ENCODE data around the gene GLUD1. TPM values are rescaled to one million over a fixed set of nuclear protein-coding genes. Genes with fewer than 3 reads are reported as not detected.

The GLUD1 gene
- total RNA-seq, 1 experiment from 2014 or later: 101 TPM

DNA sequence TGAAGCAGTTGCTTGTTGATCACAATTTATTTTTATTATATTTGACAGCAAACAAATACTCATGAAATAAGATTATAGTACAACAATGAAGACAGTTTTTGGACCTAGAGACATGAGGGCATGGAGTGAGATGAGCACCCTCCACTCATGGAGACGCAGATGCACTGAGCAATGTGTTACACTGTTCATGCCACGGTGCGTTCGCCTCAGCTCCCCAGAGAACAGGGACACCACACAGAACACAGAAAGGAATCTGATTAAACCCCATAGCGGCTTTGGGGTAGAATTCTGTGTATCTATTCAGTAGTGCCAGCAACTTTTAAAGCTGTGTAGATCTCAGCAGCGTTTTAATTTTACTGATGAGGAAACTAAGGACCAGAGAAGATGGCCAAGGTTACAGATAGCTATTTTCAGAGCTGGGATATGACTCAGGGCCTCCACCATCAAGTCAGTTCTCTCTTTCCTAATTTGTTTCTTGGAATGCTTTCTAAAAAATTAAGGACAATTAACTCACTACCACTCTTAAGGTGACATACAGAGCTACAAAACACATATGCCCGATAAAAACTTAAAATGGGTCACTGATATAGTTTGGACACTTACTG lies 41.0 kb downstream of the GLUD1 start:
- Histone ChIP-seq H2BK20ac (ENCODE audit: low read depth, low read length, poor library complexity, severe bottlenecking) (no peak overlapping the region), H3K27me3 (ENCODE audit: insufficient read depth, low read length) (no peaks in the 10 kb centered on the region), H3K9ac (ENCODE audit: extremely low read depth, insufficient read length, low read length) (no peak overlapping the region), H2AK5ac (ENCODE audit: insufficient read length, low read length) (no peak overlapping the region), H2BK5ac (ENCODE audit: insufficient read length, low read length) (no peak overlapping the region), H3T11ph (ENCODE audit: low read length) (no peak overlapping the region), H3K4ac (ENCODE audit: low read depth, low read length) (no peak overlapping the region), H3K23ac (ENCODE audit: insufficient read length, low read depth, low read length) (no peak overlapping the region), H2AFZ (ENCODE audit: low read length) (no peak overlapping the region), H2BK12ac (ENCODE audit: insufficient read length, low read depth, low read length) (no peak overlapping the region), H3K79me1 (ENCODE audit: insufficient read depth, low read depth, low read length, poor library complexity, severe bottlenecking) (no peaks in the 10 kb centered on the region), H2BK15ac (ENCODE audit: low read depth, low read length) (no peak overlapping the region), H3K14ac (ENCODE audit: insufficient read depth, low read length) (no peak overlapping the region), H3K4me2 (ENCODE audit: insufficient read depth, insufficient read length, low read length) (no peak overlapping the region), H3K9me3 (ENCODE audit: control insufficient read depth, low read depth, low read length) (no peaks in the 10 kb centered on the region), H2BK120ac (ENCODE audit: low read depth, low read length, poor library complexity, severe bottlenecking) (no peak overlapping the region), H4K8ac (replicated peaks; ENCODE audit: insufficient read length, low read depth, low read length) (no peak overlapping the region), H3K18ac (ENCODE audit: insufficient read length, low read depth, low read length) (no peak overlapping the region), H3K56ac (ENCODE audit: insufficient read length, low read depth, low read length) (no peak overlapping the region), H4K91ac (ENCODE audit: insufficient read length, low read depth, low read length) (no peak overlapping the region), H3K23me2 (ENCODE audit: insufficient read length, low read depth, low read length, poor library complexity, severe bottlenecking) (no peaks in the 10 kb centered on the region), H4K5ac (ENCODE audit: insufficient read length, low read depth, low read length) (no peak overlapping the region), H4K20me1 (ENCODE audit: control insufficient read depth, insufficient read depth, insufficient read length) (no peaks in the 10 kb centered on the region), H3K27ac (ENCODE audit: insufficient read length, low read depth, low read length) (no peak overlapping the region), H3K79me2 (ENCODE audit: insufficient read depth, low read length) (no peaks in the 10 kb centered on the region), H3K4me1 (ENCODE audit: insufficient read depth, low read length) (no peaks in the 10 kb centered on the region)
- Mint-ChIP-seq H3K4me3 (no peak overlapping the region), H3K27ac (peak overlapping the region in 1 of 3 experiments; percentile 80; a peak in 3 of 7 replicates), H3K4me1 (no peaks in the 10 kb centered on the region), H3K9me3 (no peaks in the 10 kb centered on the region), H3K27me3 (ENCODE audit: low read depth) (no peaks in the 10 kb centered on the region), H3K36me3 (ENCODE audit: insufficient read depth in 1 of 3, low read depth in 3 of 3) (peaks cover 19 to 58% (median 35%) of the 10 kb centered on the region in 3 experiments; a peak in 6 of 7 replicates)
- no peak for DNase-seq
- WGBS (ENCODE audit: extremely low coverage, insufficient read length, low lambda C conversion rate): no CpG with 5 or more reads among the region's 7 CpGs
- TF ChIP-seq, protein P1, sequence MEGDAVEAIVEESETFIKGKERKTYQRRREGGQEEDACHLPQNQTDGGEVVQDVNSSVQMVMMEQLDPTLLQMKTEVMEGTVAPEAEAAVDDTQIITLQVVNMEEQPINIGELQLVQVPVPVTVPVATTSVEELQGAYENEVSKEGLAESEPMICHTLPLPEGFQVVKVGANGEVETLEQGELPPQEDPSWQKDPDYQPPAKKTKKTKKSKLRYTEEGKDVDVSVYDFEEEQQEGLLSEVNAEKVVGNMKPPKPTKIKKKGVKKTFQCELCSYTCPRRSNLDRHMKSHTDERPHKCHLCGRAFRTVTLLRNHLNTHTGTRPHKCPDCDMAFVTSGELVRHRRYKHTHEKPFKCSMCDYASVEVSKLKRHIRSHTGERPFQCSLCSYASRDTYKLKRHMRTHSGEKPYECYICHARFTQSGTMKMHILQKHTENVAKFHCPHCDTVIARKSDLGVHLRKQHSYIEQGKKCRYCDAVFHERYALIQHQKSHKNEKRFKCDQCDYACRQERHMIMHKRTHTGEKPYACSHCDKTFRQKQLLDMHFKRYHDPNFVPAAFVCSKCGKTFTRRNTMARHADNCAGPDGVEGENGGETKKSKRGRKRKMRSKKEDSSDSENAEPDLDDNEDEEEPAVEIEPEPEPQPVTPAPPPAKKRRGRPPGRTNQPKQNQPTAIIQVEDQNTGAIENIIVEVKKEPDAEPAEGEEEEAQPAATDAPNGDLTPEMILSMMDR (conservative IDR thresholded peaks at IDR 0.05): no peak

Data from H9 (cell line).